ENCODE data around the gene SERPINE2.

The SERPINE2 gene

GRCh38 chr2:224034017-224034416 lies 5.1 kb downstream of the SERPINE2 start:
- Histone ChIP-seq H3K79me2 (ENCODE audit: control insufficient read depth, low read length) (no peaks in the 10 kb centered on the region), H3K27me3 (ENCODE audit: control insufficient read depth, low read length) (peaks cover 34% of the 10 kb centered on the region), H4K20me1 (ENCODE audit: control insufficient read depth, insufficient read depth, low read depth, low read length) (no peaks in the 10 kb centered on the region), H3K4me2 (ENCODE audit: low read length) (no peak overlapping the region), H3K4me1 (ENCODE audit: control insufficient read depth, low read length) (peaks cover 11% of the 10 kb centered on the region), H3K9me3 (ENCODE audit: control insufficient read depth, insufficient read depth, low read length) (no peaks in the 10 kb centered on the region), H3K9me2 (replicated peaks; ENCODE audit: control insufficient read depth, low read length) (no peaks in the 10 kb centered on the region; the same call in 1 of the 2 replicates), H3K27ac (ENCODE audit: low read depth, low read length) (no peak overlapping the region), H3K4me3 (ENCODE audit: low read length) (no peak overlapping the region), H3K36me3 (ENCODE audit: control insufficient read depth, low read length) (no peaks in the 10 kb centered on the region), H3F3A (ENCODE audit: control insufficient read depth, insufficient read depth) (no peaks in the 10 kb centered on the region)
- TF ChIP-seq EZH2phosphoT487 (IDR thresholded peaks at IDR 0.05; ENCODE audit: borderline replicate concordance, low read length) (no peak), CTCF (IDR thresholded peaks at IDR 0.05; ENCODE audit: low read depth, low read length, poor library complexity, severe bottlenecking) (no peak)

GRCh38 chr2:224033601-224034000 lies 5.5 kb downstream of the SERPINE2 start:
- H3K36me3 ChIP-seq (ENCODE audit: control insufficient read depth, low read length), result no peaks in the 10 kb centered on the region
- no peak overlapping the region for H3K4me2 ChIP-seq (ENCODE audit: low read length)
- peaks cover 30% of the 10 kb centered on the region for H3K27me3 ChIP-seq (ENCODE audit: control insufficient read depth, low read length)
- no peaks in the 10 kb centered on the region for H3F3A ChIP-seq (ENCODE audit: control insufficient read depth, insufficient read depth)
- H3K27ac ChIP-seq (ENCODE audit: low read depth, low read length), result no peak overlapping the region
- H3K4me3 ChIP-seq (ENCODE audit: low read length), result no peak overlapping the region
- no peaks in the 10 kb centered on the region; the same call in 1 of the 2 replicates for H3K9me2 ChIP-seq (replicated peaks; ENCODE audit: control insufficient read depth, low read length)
- no peaks in the 10 kb centered on the region for H3K79me2 ChIP-seq (ENCODE audit: control insufficient read depth, low read length)
- TF ChIP-seq EZH2phosphoT487 (IDR thresholded peaks at IDR 0.05; ENCODE audit: borderline replicate concordance, low read length), result no peak
- H3K4me1 ChIP-seq (ENCODE audit: control insufficient read depth, low read length), result peaks cover 10% of the 10 kb centered on the region
- H4K20me1 ChIP-seq (ENCODE audit: control insufficient read depth, insufficient read depth, low read depth, low read length), result no peaks in the 10 kb centered on the region
- H3K9me3 ChIP-seq (ENCODE audit: control insufficient read depth, insufficient read depth, low read length), result no peaks in the 10 kb centered on the region

- Histone ChIP-seq H3K4me2 (ENCODE audit: low read length) (no peak overlapping the region), H3K79me2 (ENCODE audit: control insufficient read depth, low read length) (no peaks in the 10 kb centered on the region), H3K27ac (ENCODE audit: low read depth, low read length) (no peak overlapping the region), H3F3A (ENCODE audit: control insufficient read depth, insufficient read depth) (no peaks in the 10 kb centered on the region), H3K36me3 (ENCODE audit: control insufficient read depth, low read length) (no peaks in the 10 kb centered on the region), H3K9me2 (replicated peaks; ENCODE audit: control insufficient read depth, low read length) (no peaks in the 10 kb centered on the region; the same call in 1 of the 2 replicates), H4K20me1 (ENCODE audit: control insufficient read depth, insufficient read depth, low read depth, low read length) (no peaks in the 10 kb centered on the region), H3K27me3 (ENCODE audit: control insufficient read depth, low read length) (peaks cover 24% of the 10 kb centered on the region), H3K4me1 (ENCODE audit: control insufficient read depth, low read length) (no peaks in the 10 kb centered on the region), H3K9me3 (ENCODE audit: control insufficient read depth, insufficient read depth, low read length) (no peaks in the 10 kb centered on the region), H3K4me3 (ENCODE audit: low read length) (no peak overlapping the region)
- no peak for TF ChIP-seq CTCF (IDR thresholded peaks at IDR 0.05; ENCODE audit: low read depth, low read length, poor library complexity, severe bottlenecking)
- TF ChIP-seq EZH2phosphoT487 (IDR thresholded peaks at IDR 0.05; ENCODE audit: borderline replicate concordance, low read length), result no peak
Measured at GRCh38 chr2:224032283-224032682, 6.8 kb downstream of the SERPINE2 start.

GRCh38 chr2:224031358-224031970 lies 7.6 kb downstream of the SERPINE2 start:
- H3K4me2 ChIP-seq (ENCODE audit: low read length), result no peak overlapping the region

More at GRCh38 chr2:224031358-224031970, 7.6 kb downstream of the SERPINE2 start:
- H3K79me2 ChIP-seq (ENCODE audit: control insufficient read depth, low read length), result no peaks in the 10 kb centered on the region
- H3F3A ChIP-seq (ENCODE audit: control insufficient read depth, insufficient read depth), result no peaks in the 10 kb centered on the region
- H3K27me3 ChIP-seq (ENCODE audit: control insufficient read depth, low read length), result peaks cover 22% of the 10 kb centered on the region
- no peaks in the 10 kb centered on the region for H4K20me1 ChIP-seq (ENCODE audit: control insufficient read depth, insufficient read depth, low read depth, low read length)
- H3K4me1 ChIP-seq (ENCODE audit: control insufficient read depth, low read length), result peaks cover 3% of the 10 kb centered on the region
- H3K4me3 ChIP-seq (ENCODE audit: low read length), result no peak overlapping the region
- TF ChIP-seq CTCF (IDR thresholded peaks at IDR 0.05; ENCODE audit: low read depth, low read length, poor library complexity, severe bottlenecking), result no peak
- TF ChIP-seq EZH2phosphoT487 (IDR thresholded peaks at IDR 0.05; ENCODE audit: borderline replicate concordance, low read length), result no peak
- H3K9me2 ChIP-seq (replicated peaks; ENCODE audit: control insufficient read depth, low read length), result no peaks in the 10 kb centered on the region; the same call in 1 of the 2 replicates
- H3K27ac ChIP-seq (ENCODE audit: low read depth, low read length), result no peak overlapping the region
- no peaks in the 10 kb centered on the region for H3K36me3 ChIP-seq (ENCODE audit: control insufficient read depth, low read length)
- H3K9me3 ChIP-seq (ENCODE audit: control insufficient read depth, insufficient read depth, low read length), result no peaks in the 10 kb centered on the region
